K562 (cell line): ENCODE data around the gene ACTN1. TPM values are rescaled to one million over a fixed set of nuclear protein-coding genes. Genes with fewer than 3 reads are reported as not detected.

Experiments used
- ATF3 ChIP-seq, 2 experiments: fragments of 450-650 bp in 1 of 2; sonication (generic) in 1 of 2; formaldehyde crosslinking in 1 of 2; IDR thresholded peaks in 1 of 2; conservative IDR thresholded peaks in 1 of 2; 2 replicates each; pipeline versions ENCODE4 v1.6.1 to v1.8.1; 2016 to 2023; ENCODE audit warnings: mild to moderate bottlenecking in 2 of 2, moderate library complexity in 2 of 2, inconsistent platforms in 1 of 2, missing genetic modification reagents in 1 of 2
- CXXC5 ChIP-seq: fragments of 250-450 bp; sonication (Bioruptor Pico); IDR thresholded peaks from 2 replicates; pipeline ENCODE4 v1.8.0; 2022; ENCODE audit warnings: inconsistent platforms, mild to moderate bottlenecking, moderate library complexity
- E2F6 ChIP-seq, 2 experiments: IDR thresholded peaks; 2 replicates each; pipeline ENCODE4 v1.6.1; 2011; ENCODE audit warnings: borderline replicate concordance in 1 of 2, control low read depth in 1 of 2, low read depth in 1 of 2, low read length in 1 of 2, mild to moderate bottlenecking in 1 of 2, mixed read lengths in 1 of 2, moderate library complexity in 1 of 2; ENCODE audit not compliant: insufficient read depth in 1 of 2, insufficient read length in 1 of 2, poor library complexity in 1 of 2, severe bottlenecking in 1 of 2; ENCODE audit errors: extremely low read depth in 1 of 2
- HDAC1 ChIP-seq, 2 experiments: fragments of 450-650 bp; IDR thresholded peaks; 2 replicates each; pipeline ENCODE4 v1.6.1; 2016 to 2017; ENCODE audit warnings: inconsistent platforms in 1 of 2, mild to moderate bottlenecking in 1 of 2, moderate library complexity in 1 of 2
- HDAC3 ChIP-seq: fragments of 450-650 bp; IDR thresholded peaks from 2 replicates; pipeline ENCODE4 v1.6.1; 2018; ENCODE audit warnings: borderline replicate concordance, mild to moderate bottlenecking, moderate library complexity; ENCODE audit not compliant: partially characterized antibody
- HIVEP1 ChIP-seq: fragments of 250-450 bp; sonication (Bioruptor Pico); IDR thresholded peaks from 2 replicates; pipeline ENCODE4 v1.4.0; 2020; ENCODE audit warnings: mild to moderate bottlenecking
- KLF6 ChIP-seq: fragments of 250-450 bp; sonication (Bioruptor Pico); IDR thresholded peaks from 2 replicates; pipeline ENCODE4 v1.4.0; 2020; ENCODE audit warnings: mild to moderate bottlenecking, moderate library complexity, borderline replicate concordance
- MITF ChIP-seq: IDR thresholded peaks from 2 replicates; pipeline ENCODE4 v1.6.1; 2014; ENCODE audit warnings: antibody characterized with exemption
- NR1H2 ChIP-seq: sonication (generic); formaldehyde crosslinking; IDR thresholded peaks from 2 replicates; pipeline ENCODE4 v1.4.0; 2020; ENCODE audit warnings: mild to moderate bottlenecking, missing genetic modification reagents
- RB1 ChIP-seq: fragments of 450-650 bp; IDR thresholded peaks from 2 replicates; pipeline ENCODE4 v1.6.1; 2017; ENCODE audit warnings: low read depth, mild to moderate bottlenecking
- REST ChIP-seq, 2 experiments: fragments of 450-650 bp; formaldehyde crosslinking in 1 of 2; IDR thresholded peaks; 2 replicates each; pipeline versions ENCODE4 v1.4.0 to v1.6.1; 2014 to 2020; ENCODE audit warnings: mild to moderate bottlenecking in 2 of 2, borderline replicate concordance in 1 of 2, low read depth in 1 of 2
- SAFB2 ChIP-seq: fragments of 200-400 bp; formaldehyde crosslinking; IDR thresholded peaks from 2 replicates; pipeline ENCODE4 v1.6.1; 2018; ENCODE audit warnings: borderline replicate concordance, low read length, low read depth, moderate library complexity; ENCODE audit not compliant: severe bottlenecking
- SETDB1 ChIP-seq: IDR thresholded peaks from one replicate; pipeline ENCODE4 v1.6.1; 2012; ENCODE audit warnings: low read length, control low read depth, inconsistent platforms
- ZNF445 ChIP-seq: fragments of 250-450 bp; sonication (Bioruptor Pico); IDR thresholded peaks from 2 replicates; pipeline ENCODE4 v1.4.0; 2020; ENCODE audit warnings: low read depth, mild to moderate bottlenecking, moderate library complexity
- polyA plus RNA-seq, 8 experiments: library from polyadenylated mRNA; depleted of rRNA in 4 of 8; stranded (reverse) in 5 of 8; unstranded in 3 of 8; fragments of >200 nt; fragmentation: Nextera tagmentation in 2 of 8; fragmentation: Illumina TruSeq in 1 of 8; extraction: Ambion mirVana in 2 of 8; extraction: Trizol in 1 of 8; gene quantifications; 2 replicates each; pipeline versions ENCODE4 v1.2.1 to v1.2.3, GENCODE V29; 2011 to 2014; ENCODE audit warnings: inconsistent platforms in 1 of 8, missing spikeins in 1 of 8
- total RNA-seq, 7 experiments: library from RNA; depleted of rRNA in 6 of 7; stranded (reverse); fragments of >200 nt in 6 of 7; fragmentation: Illumina TruSeq in 2 of 7; extraction: Trizol in 2 of 7; gene quantifications; 2 replicates each; pipeline versions ENCODE4 v1.2.1 to v1.2.3, GENCODE V29; 2011 to 2021; ENCODE audit warnings: low replicate concordance in 1 of 7

ACTN1 gene
- total and polyA plus RNA-seq, 9 of the 15 experiments (the other 6 are each of a cell fraction or from before 2014, with no cell fraction given) = 2.2 to 67.7 (median 34.5) TPM

- TF ChIP-seq REST (IDR thresholded peaks at IDR 0.05; ENCODE audit: borderline replicate concordance) (peak; percentile 49; the same call in 1 of the 2 replicates), REST (CRISPR knock-in tag; IDR thresholded peaks at IDR 0.05; ENCODE audit: low read depth) (no peak), SAFB2 (no peak), E2F6 (IDR thresholded peaks at IDR 0.05; ENCODE audit: borderline replicate concordance in 1 of 2, extremely low read depth in 1 of 2, insufficient read depth in 1 of 2, insufficient read length in 1 of 2, low read depth in 1 of 2, low read length in 1 of 2, poor library complexity in 1 of 2, severe bottlenecking in 1 of 2) (peak in 1 of 2 experiments; percentile 52), NR1H2 (CRISPR knock-in tag) (no peak), MITF (no peak), HDAC1 (IDR thresholded peaks at IDR 0.05) (no peak), KLF6 (no peak), HDAC3 (no peak), ATF3 (IDR thresholded peaks at IDR 0.05) (no peak), ATF3 (CRISPR knock-in tag; conservative IDR thresholded peaks at IDR 0.05) (no peak), HIVEP1 (no peak), SETDB1 (no peak), RB1 (peak; percentile 66), CXXC5 (CRISPR knock-in tag) (peak; percentile 51), ZNF445 (CRISPR knock-in tag) (no peak)
Observed at GRCh38 chr14:68824517-68825347, 154.4 kb downstream of the ACTN1 start (continued).
